GM19351 (cell line): ENCODE data around the gene PRSS50.

Experiments
- ATAC-seq: cut with Tn5 transposase; IDR thresholded peaks from one replicate; pipeline ENCODE4 v1.9.1; 2021; ENCODE audit warnings: mild to moderate bottlenecking, moderate library complexity; ENCODE audit not compliant: unreplicated experiment

Gene PRSS50

GRCh38 chr3:46671541-46672348 is 45.9 kb downstream of the PRSS50 start:
- ATAC-seq: no peak

GRCh38 chr3:46670891-46671427 is 46.7 kb downstream of the PRSS50 start:
- ATAC-seq: no peak

DNA sequence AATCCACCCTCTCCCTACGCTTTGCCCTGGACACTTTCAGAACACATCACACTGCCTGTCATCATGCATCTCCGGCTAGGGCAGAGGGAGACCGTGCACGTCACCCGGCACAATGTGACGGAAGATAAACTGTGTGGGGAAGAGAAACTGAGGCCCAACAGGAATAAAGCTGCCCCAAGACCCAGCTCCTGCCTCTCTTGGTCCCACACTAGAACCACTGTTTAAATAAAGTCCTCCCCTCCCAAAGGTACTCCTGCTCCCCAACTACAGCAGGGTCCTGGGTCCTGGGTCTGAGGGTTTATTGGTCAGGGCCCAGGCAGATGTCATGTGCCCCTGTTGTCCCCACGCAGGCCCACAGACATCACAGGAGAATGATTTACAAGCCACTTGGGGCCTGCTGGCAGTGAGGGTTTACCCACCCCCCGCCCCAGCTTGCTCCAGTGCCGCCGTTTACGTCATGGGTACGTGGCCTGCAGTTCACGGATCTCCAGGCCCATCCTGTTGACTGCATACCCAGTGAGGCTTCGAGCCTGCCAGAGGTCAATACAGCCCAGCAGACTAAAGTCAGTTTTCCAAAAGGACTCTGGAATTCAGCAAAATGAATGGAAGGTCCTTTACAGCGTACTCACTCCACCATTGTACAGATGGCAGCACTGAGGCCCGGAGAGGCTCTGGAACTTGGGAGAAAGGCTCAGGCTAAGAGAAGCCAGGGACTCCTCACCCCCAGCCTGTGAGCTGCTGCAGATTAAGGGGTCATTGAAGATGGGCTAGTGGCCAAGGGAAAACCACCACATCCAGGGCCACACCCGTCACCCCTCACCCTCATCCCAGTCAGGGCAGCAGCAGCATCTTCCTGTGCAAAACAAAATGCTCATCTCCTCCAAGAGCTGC is 47.4 kb downstream of the PRSS50 start:
- ATAC-seq: no peak

DNA sequence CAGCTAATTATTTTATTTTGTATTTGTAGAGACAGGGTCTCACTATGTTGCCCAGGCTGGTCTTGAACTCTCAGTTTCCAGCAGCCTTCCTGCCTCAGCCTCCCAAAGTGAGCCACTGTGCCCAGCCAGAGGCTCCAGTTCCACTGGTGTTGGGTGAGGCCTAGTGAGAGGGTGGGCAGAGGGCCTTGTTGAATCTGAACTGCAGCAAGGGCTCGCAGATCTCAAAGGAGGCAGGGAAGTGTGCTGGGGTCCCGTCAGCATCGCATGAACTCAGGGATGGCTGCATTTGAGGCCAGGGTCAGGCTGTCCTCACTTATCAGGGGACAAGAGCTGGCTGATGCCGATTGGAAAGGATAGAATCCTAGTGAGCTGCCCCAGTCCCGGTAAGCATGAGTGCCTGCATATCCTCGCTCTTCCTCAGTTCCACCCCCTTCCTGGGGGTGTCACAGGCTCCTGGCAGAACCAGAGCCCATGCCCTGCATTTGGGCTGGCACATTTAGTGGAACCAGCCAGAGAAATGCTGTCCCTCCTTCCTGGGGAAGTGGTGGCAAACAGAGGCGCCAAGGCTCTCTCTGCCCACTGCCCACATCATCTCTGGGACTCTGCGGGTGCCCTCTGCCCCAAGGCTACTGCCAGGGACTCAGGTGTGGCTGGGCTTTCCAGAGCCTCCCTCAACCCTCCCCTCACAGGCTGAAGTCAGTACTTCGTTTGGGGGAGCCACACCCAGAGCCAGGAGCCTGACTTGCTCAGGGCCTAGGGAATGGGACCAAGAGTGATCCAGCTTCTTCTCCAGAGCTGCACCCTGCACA is 48.3 kb downstream of the PRSS50 start:
- no peak for ATAC-seq

- ATAC-seq: no peak
These were observed 49.1 kb downstream of the PRSS50 start for GRCh38 chr3:46668591-46668990.

- ATAC-seq: no peak
These were observed 49.6 kb downstream of the PRSS50 start for GRCh38 chr3:46668116-46668515.

DNA sequence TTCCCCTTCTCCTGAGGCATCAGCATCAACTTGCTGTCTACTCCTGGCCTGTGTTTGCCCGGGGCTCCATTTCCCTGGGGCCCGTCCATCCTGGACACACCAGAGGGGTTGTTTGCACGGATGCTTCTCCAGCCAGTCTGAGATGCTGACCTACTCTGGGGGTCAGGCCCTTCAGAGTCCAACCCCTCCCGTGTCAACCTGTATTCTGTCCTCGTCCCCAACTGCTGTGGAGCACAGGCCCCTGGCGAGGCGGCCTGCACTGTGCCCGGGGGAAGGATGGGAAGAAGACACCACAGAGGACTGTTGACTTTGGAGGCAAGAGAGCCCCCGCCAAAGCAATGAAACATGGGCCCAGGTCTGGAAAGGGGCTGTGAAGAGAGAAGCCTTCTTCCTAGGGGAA is 50.0 kb downstream of the PRSS50 start:
- ATAC-seq: no peak

DNA sequence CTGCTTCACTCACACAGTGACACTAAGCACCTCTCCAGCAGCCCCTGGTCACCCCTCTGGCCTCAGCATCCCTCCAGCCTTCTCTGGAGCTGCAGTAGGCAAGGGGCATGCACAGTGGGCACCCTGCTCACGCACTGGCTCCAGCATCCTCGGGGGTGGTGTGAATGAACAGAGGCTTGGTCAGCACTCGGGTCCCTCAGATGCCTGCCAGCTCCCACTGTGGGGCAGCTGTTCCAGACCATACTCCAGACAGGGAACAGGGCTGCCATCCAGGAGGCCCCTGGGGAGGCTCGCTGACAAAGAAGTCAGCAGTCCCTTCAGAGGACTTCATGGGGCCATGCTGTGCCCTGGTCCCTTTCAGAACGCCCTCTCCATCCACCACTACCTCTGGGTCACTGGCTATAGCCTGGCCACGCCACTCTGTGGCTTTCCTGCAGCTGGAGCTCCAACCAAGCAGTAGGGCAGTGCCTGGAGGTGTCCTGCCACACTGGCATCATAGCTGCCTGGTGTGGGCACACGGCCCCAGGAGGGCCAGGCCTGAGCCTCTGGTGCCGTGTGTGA is 50.5 kb downstream of the PRSS50 start:
- no peak for ATAC-seq

DNA sequence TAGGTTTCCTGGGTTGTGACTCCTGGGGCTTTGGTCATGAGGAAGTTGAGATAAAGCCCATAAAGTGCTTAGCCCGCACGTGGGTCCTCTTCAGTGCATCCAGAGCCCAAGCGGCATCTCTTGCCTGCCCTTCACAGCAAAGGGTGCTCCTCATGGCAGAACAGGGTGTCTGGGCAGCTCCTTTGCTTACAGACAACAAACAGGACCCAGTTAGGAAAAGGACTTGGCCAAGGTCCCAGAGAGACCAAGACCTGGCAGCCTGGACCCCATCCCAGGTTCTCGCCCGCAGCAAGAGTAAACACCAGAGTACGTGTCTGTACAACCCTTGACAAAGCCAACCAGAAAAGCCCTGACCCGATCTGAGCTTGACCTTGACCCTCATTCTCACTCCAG is 51.2 kb downstream of the PRSS50 start:
- no peak for ATAC-seq

GRCh38 chr3:46665763-46666452 is 51.8 kb downstream of the PRSS50 start:
- no peak for ATAC-seq

DNA sequence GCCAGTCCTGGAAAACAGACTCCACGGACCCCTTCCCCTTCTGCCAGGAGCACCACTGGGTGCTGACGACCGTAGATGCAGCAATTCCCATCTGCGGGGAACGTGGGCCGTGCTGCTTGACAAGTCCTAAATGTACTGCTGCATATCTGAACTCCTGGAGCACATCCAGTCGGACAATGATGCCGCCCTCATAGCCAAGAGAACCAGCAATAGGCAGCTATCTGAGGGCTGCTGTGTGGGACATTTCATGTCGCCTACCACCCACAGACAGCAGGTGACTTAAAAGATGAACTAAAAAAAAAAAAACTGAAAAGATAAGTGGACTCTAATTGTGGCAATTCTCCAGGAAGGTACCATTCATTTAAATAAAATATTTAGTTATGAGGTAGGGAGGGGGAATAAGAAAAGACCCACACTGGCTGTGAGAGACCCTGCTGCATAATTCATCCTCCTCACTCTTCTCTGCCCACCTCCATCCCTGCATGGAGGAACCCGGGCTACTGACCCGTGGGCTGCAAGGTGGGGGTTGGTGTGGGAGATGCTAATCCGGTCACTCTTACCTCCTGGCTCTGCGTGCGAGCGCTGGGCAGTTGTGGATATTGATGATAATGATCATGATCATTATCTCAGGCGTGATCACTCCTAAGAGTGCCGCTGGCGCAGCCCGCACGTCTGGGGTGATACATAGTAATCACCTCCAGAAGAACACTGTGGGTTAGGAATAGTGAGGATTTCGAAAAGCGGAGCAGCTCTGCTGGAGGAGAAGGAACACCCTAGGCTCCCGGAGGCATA is 52.5 kb downstream of the PRSS50 start:
- no peak for ATAC-seq

GRCh38 chr3:46664188-46664970 is 53.3 kb downstream of the PRSS50 start:
- no peak for ATAC-seq

DNA sequence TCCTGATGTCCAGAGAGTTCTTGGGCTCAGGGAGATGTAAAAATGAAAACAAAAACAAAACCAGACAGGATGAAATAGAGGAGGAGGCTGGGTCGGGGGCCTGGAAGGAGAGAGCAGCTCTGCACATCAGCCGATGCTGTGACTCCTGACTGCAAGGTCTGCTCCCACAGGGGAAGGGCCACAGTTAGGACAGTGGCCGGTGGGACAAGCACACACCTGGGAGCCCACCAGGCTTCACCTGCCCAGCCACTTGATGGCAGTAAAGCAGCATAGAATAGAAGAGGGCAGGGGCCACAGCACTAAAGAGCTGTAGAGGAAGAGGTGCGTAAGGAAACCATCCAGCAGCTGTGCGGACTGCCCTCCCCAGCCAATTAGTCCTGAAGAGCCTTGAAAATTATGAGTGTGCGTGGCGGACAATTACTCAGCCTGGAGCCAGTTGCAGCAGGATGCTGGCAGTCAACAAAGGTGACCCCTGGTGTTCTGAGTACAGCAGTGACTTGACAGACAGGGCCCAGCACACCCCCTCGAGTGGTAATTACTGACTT is 54.0 kb downstream of the PRSS50 start:
- ATAC-seq: no peak

GRCh38 chr3:46662771-46663551 is 54.7 kb downstream of the PRSS50 start:
- ATAC-seq: no peak
